H1 (cell line): ENCODE results near the gene MCC. TPM values are rescaled to one million over a fixed set of nuclear protein-coding genes. Genes with fewer than 3 reads are reported as not detected.

Experiments
- ASH2L ChIP-seq: fragments of 200-600, 300-600 bp; sonication (generic); IDR thresholded peaks from one replicate; pipeline ENCODE4 v1.7.1; 2017; ENCODE audit warnings: low read length
- CBX5 ChIP-seq: fragments of 300-800, 300-1000 bp; sonication (generic); IDR thresholded peaks from 2 replicates; pipeline ENCODE4 v1.7.1; 2016; ENCODE audit warnings: antibody characterized with exemption, low read length, low read depth
- CHD7 ChIP-seq: fragments of 300-600 bp; sonication (generic); IDR thresholded peaks from 2 replicates; pipeline ENCODE4 v1.7.1; 2012; ENCODE audit warnings: low read length, moderate library complexity, mild to moderate bottlenecking, inconsistent platforms; ENCODE audit not compliant: insufficient replicate concordance
- HDAC6 ChIP-seq: IDR thresholded peaks from one replicate; pipeline ENCODE4 v1.7.1; 2012; ENCODE audit warnings: low read depth, mild to moderate bottlenecking, inconsistent platforms, low read length, moderate library complexity
- JUN ChIP-seq: IDR thresholded peaks from 2 replicates; pipeline ENCODE4 v1.6.1; 2011; ENCODE audit warnings: low read depth, mild to moderate bottlenecking, improper control_type of control experiment, low read length
- RAD21 ChIP-seq, 2 experiments: IDR thresholded peaks in 1 of 2; conservative IDR thresholded peaks in 1 of 2; 2 replicates each; pipeline ENCODE4 v1.6.1; 2011; ENCODE audit warnings: low read depth in 2 of 2, low read length in 2 of 2, improper control_type of control experiment in 1 of 2, inconsistent platforms in 1 of 2, mild to moderate bottlenecking in 1 of 2, moderate library complexity in 1 of 2
- RBBP5 ChIP-seq: IDR thresholded peaks from 2 replicates; pipeline ENCODE4 v1.7.1; 2012; ENCODE audit warnings: low read depth, mild to moderate bottlenecking, inconsistent platforms, low read length, moderate library complexity, borderline replicate concordance
- RFX5 ChIP-seq: IDR thresholded peaks from 2 replicates; pipeline ENCODE4 v1.6.1; 2011; ENCODE audit warnings: low read depth, low read length, improper control_type of control experiment, borderline replicate concordance
- SAP30 ChIP-seq: fragments of 300-600 bp; sonication (generic); IDR thresholded peaks from 2 replicates; pipeline ENCODE4 v1.7.1; 2012; ENCODE audit warnings: low read length, moderate library complexity, mild to moderate bottlenecking, inconsistent platforms; ENCODE audit not compliant: insufficient read depth, insufficient replicate concordance
- TAF7 ChIP-seq: optimal IDR thresholded peaks from 2 replicates; pipeline ENCODE3; 2011; ENCODE audit warnings: low read depth, mild to moderate bottlenecking, inconsistent platforms, low read length, moderate library complexity, borderline replicate concordance
- ZNF274 ChIP-seq: IDR thresholded peaks from 2 replicates; pipeline ENCODE4 v1.7.0; 2012; ENCODE audit warnings: low read length, borderline replicate concordance; ENCODE audit errors: extremely low read depth
- polyA plus RNA-seq, 7 experiments: library from polyadenylated mRNA; depleted of rRNA in 3 of 7; stranded (reverse) in 5 of 7; unstranded in 2 of 7; fragments of >200 nt in 5 of 7; fragments of 200-250 nt in 2 of 7; gene quantifications; 1 replicate in 5 of 7; 2 replicates in 1 of 7; 4 replicates in 1 of 7; pipeline versions ENCODE4 v1.2.1 to v1.2.3, GENCODE V29; 2011 to 2013; ENCODE audit warnings: missing spikeins in 2 of 7, mixed read lengths in 2 of 7
- total RNA-seq: library from RNA; stranded (reverse); fragmentation: NEBNext Ultra II Directional; extraction: Animal tissue kit (Norgen Biotek cat#: 25700); gene quantifications from 2 replicates; pipeline ENCODE4 v1.2.1, GENCODE V29; 2021

The MCC gene
- total and polyA plus RNA-seq, 2 of the 8 experiments (the other 6 are each of a cell fraction or from before 2014, with no cell fraction given) = 2.6 to 18.3 TPM

GRCh38 chr5:113225259-113225658 is 263.0 kb downstream of the MCC start (continued):
- TF ChIP-seq CHD7 (no peak), ZNF274 (no peak), HDAC6 (no peak), SAP30 (no peak), RFX5 (no peak), ASH2L (no peak), TAF7 (no peak), JUN (no peak), CBX5 (no peak), RBBP5 (no peak), RAD21 (IDR thresholded peaks at IDR 0.05 in 1 of 2, conservative IDR thresholded peaks at IDR 0.05 in 1 of 2; ENCODE audit: low read depth in 2 of 2, low read length in 2 of 2) (no peak)
